NCI-H187 (cell line): Measurements from ENCODE around the gene LNX1.

Experiments used
- DNase-seq, 2 experiments: peaks; one replicate each; lab custom pipeline; 2025; lab: John Stamatoyannopoulos, UW

The LNX1 gene

GRCh38 chr4:53534684-53535083, 56.6 kb downstream of the LNX1 start:
- no peak for DNase-seq

- no peak for DNase-seq
These were observed 58.8 kb downstream of the LNX1 start for GRCh38 chr4:53532521-53532920.

GRCh38 chr4:53531585-53532224, 59.6 kb downstream of the LNX1 start:
- DNase-seq: no peak

- DNase-seq: no peak
These were observed 62.3 kb downstream of the LNX1 start for GRCh38 chr4:53529025-53529424.

- DNase-seq: no peak
These were observed 63.4 kb downstream of the LNX1 start for GRCh38 chr4:53527930-53528329.

- DNase-seq: no peak
These were observed 64.0 kb downstream of the LNX1 start for GRCh38 chr4:53527326-53527725.

- no peak for DNase-seq
These were observed 69.0 kb downstream of the LNX1 start for GRCh38 chr4:53522334-53522733.

- DNase-seq: no peak
These were observed 71.2 kb downstream of the LNX1 start for GRCh38 chr4:53520116-53520515.

- DNase-seq: no peak
These were observed 72.5 kb downstream of the LNX1 start for GRCh38 chr4:53518807-53519206.

GRCh38 chr4:53515076-53515475, 76.2 kb downstream of the LNX1 start:
- no peak for DNase-seq

- DNase-seq: no peak
These were observed 76.8 kb downstream of the LNX1 start for GRCh38 chr4:53514509-53514908.

- no peak for DNase-seq
These were observed 78.7 kb downstream of the LNX1 start for GRCh38 chr4:53512608-53513007.

- DNase-seq: no peak
These were observed 80.3 kb downstream of the LNX1 start for GRCh38 chr4:53511014-53511413.

- no peak for DNase-seq
These were observed 81.0 kb downstream of the LNX1 start for GRCh38 chr4:53510321-53510720.

- DNase-seq: no peak
These were observed 82.8 kb downstream of the LNX1 start for GRCh38 chr4:53508446-53508845.

GRCh38 chr4:53507671-53508286, 83.5 kb downstream of the LNX1 start:
- DNase-seq: no peak

- no peak for DNase-seq
These were observed 84.2 kb downstream of the LNX1 start for GRCh38 chr4:53507058-53507457.

- no peak for DNase-seq
These were observed 85.3 kb downstream of the LNX1 start for GRCh38 chr4:53505947-53506346.

- no peak for DNase-seq
These were observed 89.2 kb downstream of the LNX1 start for GRCh38 chr4:53502094-53502493.

- DNase-seq: no peak
These were observed 89.7 kb downstream of the LNX1 start for GRCh38 chr4:53501561-53501960.

GRCh38 chr4:53500546-53500945, 90.7 kb downstream of the LNX1 start:
- DNase-seq: no peak

- no peak for DNase-seq
These were observed 91.5 kb downstream of the LNX1 start for GRCh38 chr4:53499791-53500190.

GRCh38 chr4:53498706-53499105, 92.6 kb downstream of the LNX1 start:
- no peak for DNase-seq
